ENCODE data around the gene EML3. TPM values are rescaled to one million over a fixed set of nuclear protein-coding genes. Genes with fewer than 3 reads are reported as not detected.
A peak's percentile ranks its signal among the peaks of the same experiment; 100 is the strongest.
"Not testable (repeated sequence)": the region's sequence is repeated elsewhere in the genome, so short reads cannot be mapped to it uniquely, and the experiment has no call there.

EML3 gene, protein sequence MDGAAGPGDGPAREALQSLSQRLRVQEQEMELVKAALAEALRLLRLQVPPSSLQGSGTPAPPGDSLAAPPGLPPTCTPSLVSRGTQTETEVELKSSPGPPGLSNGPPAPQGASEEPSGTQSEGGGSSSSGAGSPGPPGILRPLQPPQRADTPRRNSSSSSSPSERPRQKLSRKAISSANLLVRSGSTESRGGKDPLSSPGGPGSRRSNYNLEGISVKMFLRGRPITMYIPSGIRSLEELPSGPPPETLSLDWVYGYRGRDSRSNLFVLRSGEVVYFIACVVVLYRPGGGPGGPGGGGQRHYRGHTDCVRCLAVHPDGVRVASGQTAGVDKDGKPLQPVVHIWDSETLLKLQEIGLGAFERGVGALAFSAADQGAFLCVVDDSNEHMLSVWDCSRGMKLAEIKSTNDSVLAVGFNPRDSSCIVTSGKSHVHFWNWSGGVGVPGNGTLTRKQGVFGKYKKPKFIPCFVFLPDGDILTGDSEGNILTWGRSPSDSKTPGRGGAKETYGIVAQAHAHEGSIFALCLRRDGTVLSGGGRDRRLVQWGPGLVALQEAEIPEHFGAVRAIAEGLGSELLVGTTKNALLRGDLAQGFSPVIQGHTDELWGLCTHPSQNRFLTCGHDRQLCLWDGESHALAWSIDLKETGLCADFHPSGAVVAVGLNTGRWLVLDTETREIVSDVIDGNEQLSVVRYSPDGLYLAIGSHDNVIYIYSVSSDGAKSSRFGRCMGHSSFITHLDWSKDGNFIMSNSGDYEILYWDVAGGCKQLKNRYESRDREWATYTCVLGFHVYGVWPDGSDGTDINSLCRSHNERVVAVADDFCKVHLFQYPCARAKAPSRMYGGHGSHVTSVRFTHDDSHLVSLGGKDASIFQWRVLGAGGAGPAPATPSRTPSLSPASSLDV
- total RNA-seq (100 to 1,000 TPM; 169 to 174 TPM), total RNA-seq (140 to 268 reads per million in 2 donors)

DNA sequence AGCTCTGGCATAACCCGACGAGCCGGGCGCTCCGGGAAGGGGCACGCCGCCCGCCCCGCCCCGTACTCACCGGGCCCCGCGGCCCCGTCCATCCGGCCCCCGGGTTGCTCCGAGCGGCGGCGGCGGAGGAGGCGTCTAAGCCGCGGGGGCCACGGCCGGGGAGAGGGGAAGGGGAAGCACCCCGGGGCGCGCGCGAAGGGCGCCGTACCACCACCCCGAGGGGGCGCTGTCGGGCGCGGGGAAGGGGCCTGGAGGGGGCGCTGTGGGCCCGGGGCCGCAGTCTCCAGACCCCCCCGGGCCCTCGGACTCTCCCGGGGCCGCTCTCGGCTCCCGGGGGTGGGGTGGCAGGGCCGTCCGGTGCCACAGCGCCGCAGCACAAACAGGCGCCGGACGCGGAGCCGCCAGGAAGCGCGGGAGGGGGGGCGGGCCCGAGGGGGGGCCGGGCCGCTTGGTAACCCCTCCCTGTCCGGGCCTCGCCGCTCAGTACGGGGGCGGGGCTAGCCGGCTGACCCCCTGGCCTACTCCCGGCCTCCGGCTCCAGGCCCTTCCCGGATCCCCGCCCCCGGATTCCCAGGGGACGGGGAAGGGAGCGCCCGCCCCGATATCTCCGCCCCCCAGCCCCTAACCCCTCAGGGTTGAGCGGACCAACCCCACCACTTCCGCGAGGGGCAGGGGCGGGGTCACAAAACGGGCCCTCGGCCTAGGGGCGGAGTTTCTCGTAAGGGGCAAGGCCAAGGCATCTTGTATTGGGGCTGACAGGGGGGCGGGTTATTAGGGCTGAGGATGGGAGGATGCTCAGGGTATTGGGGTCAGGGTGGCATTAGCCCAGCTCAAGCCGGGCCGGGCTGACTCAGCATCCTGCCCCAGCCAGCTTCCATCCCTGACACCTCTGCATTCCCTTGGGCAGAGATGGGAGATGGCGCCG, at the start of gene EML3, which contains the start of gene ROM1:
TSS of gene EML3 (minus strand) at position 410 of the 925 bp plus-strand sequence. CDS start at position 92, 318 bp downstream.
TSS of gene ROM1 (plus strand) at position 892 of the 925 bp plus-strand sequence. CDS start at position 917, 25 bp downstream.
- no peaks in the 10 kb centered on the region for H3K36me3 Mint-ChIP-seq (ENCODE audit: low read depth)

DNA sequence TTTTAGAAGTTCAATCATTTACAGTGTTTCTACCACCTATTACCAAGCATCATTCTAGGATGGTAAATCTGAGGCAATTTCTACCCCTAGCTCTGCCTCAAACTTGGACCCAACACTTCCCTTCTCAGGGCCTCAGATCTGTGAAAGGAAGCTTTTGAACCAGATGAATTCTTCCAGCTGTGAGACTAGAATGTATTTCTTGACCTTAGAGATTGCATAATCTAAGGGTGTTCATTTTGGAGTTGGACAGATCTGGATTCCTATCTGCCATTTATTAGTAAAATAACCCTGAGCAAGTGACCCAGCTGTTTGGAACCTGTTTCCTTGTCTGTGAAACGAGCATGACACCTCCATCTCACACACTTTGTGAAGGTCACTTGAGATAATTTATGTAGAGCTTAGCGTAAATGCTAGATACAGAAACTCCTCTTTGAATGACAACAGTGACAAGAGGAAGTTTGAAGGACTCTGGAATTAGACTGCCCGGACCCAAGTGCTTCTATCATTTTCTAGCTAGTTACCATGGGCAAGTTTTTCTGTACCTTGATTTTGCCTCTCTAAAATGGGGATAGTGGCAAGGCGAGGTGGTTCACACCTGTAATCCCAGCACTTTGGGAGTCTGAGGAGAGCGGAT, 44.3 kb upstream of the EML3 start:
- ATAC-seq (no peak), DNase-seq (no peak)
- H3K4me1 Mint-ChIP-seq: peaks cover 8% of the 10 kb centered on the region
- H3K27me3 Mint-ChIP-seq: no peaks in the 10 kb centered on the region
- H3K9me3 ChIP-seq (ENCODE audit: control insufficient read depth, low read length, poor library complexity, severe bottlenecking): no peaks in the 10 kb centered on the region
- H3K36me3 Mint-ChIP-seq (ENCODE audit: low read depth): no peaks in the 10 kb centered on the region
- H3K4me3 Mint-ChIP-seq: no peak overlapping the region
- no peak overlapping the region for H3K27ac Mint-ChIP-seq

More for the DNA sequence above, at the start of gene EML3, which contains the start of gene ROM1:
- no peaks in the 10 kb centered on the region for H3K9me3 ChIP-seq (ENCODE audit: control insufficient read depth, low read length, poor library complexity, severe bottlenecking)
- Mint-ChIP-seq H3K27ac (peak within 1 kb of the TSS; percentile 99), H3K4me3 (peak within 1 kb of the TSS; percentile 100), H3K27me3 (no peaks in the 10 kb centered on the region), H3K4me1 (peaks cover 38% of the 10 kb centered on the region)
- peak; percentile 79 to 89 (median 82) for DNase-seq
- peak; percentile 82 for ATAC-seq

- no peaks in the 10 kb centered on the region for H3K36me3 Mint-ChIP-seq (ENCODE audit: low read depth)
- no peaks in the 10 kb centered on the region for H3K9me3 ChIP-seq (ENCODE audit: control insufficient read depth, low read length, poor library complexity, severe bottlenecking)
- peaks cover 11% of the 10 kb centered on the region for H3K4me1 Mint-ChIP-seq
- H3K4me3 Mint-ChIP-seq: peak overlapping the region; percentile 62
- H3K27ac Mint-ChIP-seq: peak overlapping the region; percentile 95
- no peak for DNase-seq
- no peak for ATAC-seq
- no peaks in the 10 kb centered on the region for H3K27me3 Mint-ChIP-seq
Measured at GRCh38 chr11:62654297-62654696, 41.7 kb upstream of the EML3 start.

DNA sequence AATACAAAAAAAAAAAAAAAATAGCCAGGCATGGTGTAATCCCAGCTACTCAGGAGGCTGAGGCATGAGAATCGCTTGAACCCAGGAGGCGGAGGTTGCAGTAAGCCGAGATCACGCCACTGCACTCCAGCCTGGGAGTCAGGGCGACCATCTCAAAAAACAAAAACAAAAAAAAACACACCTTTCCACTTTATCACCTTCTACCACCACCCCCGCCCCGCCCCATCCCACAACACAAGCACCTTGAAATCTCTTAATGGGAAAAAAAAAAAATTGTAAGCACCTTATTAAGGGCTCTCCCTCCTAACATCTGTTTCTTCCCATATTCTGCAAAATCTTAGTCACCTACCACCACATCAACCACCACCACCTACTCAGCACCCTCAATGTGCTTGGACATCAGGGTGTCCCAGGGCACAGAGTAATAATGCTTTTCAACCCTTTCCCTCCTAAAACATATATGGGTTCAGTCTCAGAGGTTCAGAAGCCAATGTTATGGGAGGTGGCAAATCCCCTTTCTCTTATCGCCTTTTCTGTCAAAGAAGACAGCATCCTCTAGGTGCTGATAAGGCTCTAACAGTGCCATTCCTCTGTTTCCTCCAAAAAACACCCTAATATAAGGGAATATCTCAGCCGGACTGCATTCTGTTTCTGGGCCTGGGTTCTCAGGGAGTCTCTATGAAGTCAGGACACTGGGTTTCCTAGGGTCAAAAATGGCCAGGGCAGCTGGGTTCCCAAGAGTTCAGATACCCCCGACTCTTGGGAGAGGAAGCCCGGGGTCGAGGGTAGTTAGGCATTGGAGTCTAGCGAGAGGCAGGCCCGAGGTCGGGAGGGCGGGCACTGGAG, 39.8 kb upstream of the EML3 start:
- DNase-seq: peak in 1 of 3 donors; percentile 74
- ATAC-seq: peak; percentile 11
- H3K4me3 Mint-ChIP-seq: peak overlapping the region; percentile 88
- H3K27ac Mint-ChIP-seq: peak overlapping the region; percentile 95
- H3K4me1 Mint-ChIP-seq: peaks cover 11% of the 10 kb centered on the region
- no peaks in the 10 kb centered on the region for H3K27me3 Mint-ChIP-seq
- H3K9me3 ChIP-seq (ENCODE audit: control insufficient read depth, low read length, poor library complexity, severe bottlenecking): no peaks in the 10 kb centered on the region
- H3K36me3 Mint-ChIP-seq (ENCODE audit: low read depth): no peaks in the 10 kb centered on the region

DNA sequence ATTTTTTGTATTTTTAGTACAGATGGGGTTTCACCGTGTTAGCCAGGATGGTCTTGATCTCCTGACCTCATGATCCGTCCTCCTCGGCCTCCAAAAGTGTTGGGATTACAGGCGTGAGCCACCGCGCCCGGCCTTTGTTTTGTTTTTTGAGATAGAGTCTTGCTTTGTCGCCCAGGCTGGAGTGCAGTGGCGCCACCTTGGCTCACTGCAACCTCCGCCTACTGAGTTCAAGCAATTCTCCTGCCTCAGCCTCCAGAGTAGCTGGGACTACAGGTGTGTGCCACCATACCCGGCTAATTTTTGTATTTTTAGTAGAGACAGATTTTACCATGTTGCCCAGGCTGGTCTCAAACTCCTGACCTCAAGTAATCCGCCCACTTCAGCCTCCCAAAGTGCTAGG, 37.7 kb upstream of the EML3 start:
- H3K4me3 Mint-ChIP-seq; ATAC-seq; H3K36me3 Mint-ChIP-seq (ENCODE audit: low read depth); H3K9me3 ChIP-seq (ENCODE audit: control insufficient read depth, low read length, poor library complexity, severe bottlenecking); H3K27me3 Mint-ChIP-seq; DNase-seq: not testable (repeated sequence)
- peaks cover 21% of the 10 kb centered on the region for H3K4me1 Mint-ChIP-seq
- peak overlapping the region; percentile 4 for H3K27ac Mint-ChIP-seq

GRCh38 chr11:62649486-62649885, 36.9 kb upstream of the EML3 start:
- no peak for DNase-seq
- H3K4me1 Mint-ChIP-seq: peaks cover 24% of the 10 kb centered on the region
- H3K27me3 Mint-ChIP-seq: no peaks in the 10 kb centered on the region
- H3K36me3 Mint-ChIP-seq (ENCODE audit: low read depth): no peaks in the 10 kb centered on the region
- H3K4me3 Mint-ChIP-seq: no peak overlapping the region
- no peak for ATAC-seq
- no peak overlapping the region for H3K27ac Mint-ChIP-seq
- H3K9me3 ChIP-seq (ENCODE audit: control insufficient read depth, low read length, poor library complexity, severe bottlenecking): no peaks in the 10 kb centered on the region

- H3K4me3 Mint-ChIP-seq: no peak overlapping the region
- no peaks in the 10 kb centered on the region for H3K9me3 ChIP-seq (ENCODE audit: control insufficient read depth, low read length, poor library complexity, severe bottlenecking)
- DNase-seq (no peak), ATAC-seq (no peak)
- H3K27ac Mint-ChIP-seq: no peak overlapping the region
- H3K4me1 Mint-ChIP-seq: peaks cover 24% of the 10 kb centered on the region
- H3K36me3 Mint-ChIP-seq (ENCODE audit: low read depth): no peaks in the 10 kb centered on the region
- no peaks in the 10 kb centered on the region for H3K27me3 Mint-ChIP-seq
Measured at GRCh38 chr11:62648967-62649364, 36.4 kb upstream of the EML3 start.

DNA sequence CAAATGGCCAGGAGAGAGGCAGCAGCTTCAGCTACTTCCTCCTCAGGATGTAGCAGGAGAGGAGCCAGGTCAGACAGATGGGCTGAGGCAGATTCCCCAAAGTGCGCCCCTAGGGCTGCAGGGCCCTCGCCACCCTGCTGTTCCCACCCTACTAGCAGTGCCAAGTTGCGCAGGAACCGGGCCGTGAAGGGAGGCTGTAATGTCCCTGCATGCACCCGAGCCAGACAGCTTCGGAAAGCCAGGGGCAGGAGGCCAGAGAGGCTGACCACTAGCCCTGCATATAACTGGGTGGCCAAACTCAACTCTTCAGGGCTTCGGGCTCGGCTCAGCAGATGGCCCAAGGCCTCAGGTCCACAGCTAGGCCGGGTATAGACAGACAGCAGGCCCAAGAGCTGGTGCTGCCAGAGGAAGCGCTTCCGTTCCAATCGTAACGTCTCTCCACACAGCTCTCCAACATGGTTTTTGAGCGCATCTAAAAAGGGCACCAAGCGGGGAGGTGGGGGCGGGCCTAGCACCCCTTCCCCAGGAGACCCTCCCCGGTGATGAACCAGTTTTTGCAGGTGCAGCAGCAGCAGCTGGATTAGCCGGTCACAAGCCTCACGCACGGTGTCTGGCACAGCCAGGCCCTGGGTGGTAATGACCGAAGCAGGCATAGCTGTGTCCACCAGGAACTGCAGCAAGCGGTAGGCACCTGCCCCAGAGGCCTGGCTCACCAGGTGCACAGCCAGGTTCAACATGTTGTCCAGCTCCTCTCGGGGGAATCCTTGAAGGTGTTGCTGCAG, 35.8 kb upstream of the EML3 start:
- peaks cover 22% of the 10 kb centered on the region for H3K4me1 Mint-ChIP-seq
- no peak overlapping the region for H3K4me3 Mint-ChIP-seq
- H3K27ac Mint-ChIP-seq: no peak overlapping the region
- no peaks in the 10 kb centered on the region for H3K27me3 Mint-ChIP-seq
- ATAC-seq (no peak), DNase-seq (no peak)
- no peaks in the 10 kb centered on the region for H3K9me3 ChIP-seq (ENCODE audit: control insufficient read depth, low read length, poor library complexity, severe bottlenecking)
- H3K36me3 Mint-ChIP-seq (ENCODE audit: low read depth): no peaks in the 10 kb centered on the region

DNA sequence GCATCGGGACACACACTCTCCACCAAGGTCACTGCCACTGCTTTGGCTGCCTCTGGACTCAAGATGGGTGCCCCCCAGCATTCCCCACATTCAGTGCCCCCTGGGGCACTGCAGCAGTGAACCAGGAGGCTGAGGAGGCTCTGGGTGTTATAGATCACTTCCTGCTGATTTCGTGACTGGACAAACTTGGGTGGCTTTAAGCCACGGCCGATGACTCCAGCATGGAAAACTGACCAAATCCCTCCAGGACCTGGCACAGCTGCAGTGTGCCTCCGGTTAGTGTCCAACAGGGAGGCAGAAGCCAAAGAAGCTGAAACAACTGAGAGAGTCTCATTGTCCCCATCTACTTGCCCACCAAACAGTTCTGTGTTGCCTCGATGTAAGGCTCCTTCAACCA, 35.0 kb upstream of the EML3 start:
- H3K36me3 Mint-ChIP-seq (ENCODE audit: low read depth): no peaks in the 10 kb centered on the region
- no peak for ATAC-seq
- no peak overlapping the region for H3K4me3 Mint-ChIP-seq
- DNase-seq: no peak
- no peaks in the 10 kb centered on the region for H3K9me3 ChIP-seq (ENCODE audit: control insufficient read depth, low read length, poor library complexity, severe bottlenecking)
- no peak overlapping the region for H3K27ac Mint-ChIP-seq
- no peaks in the 10 kb centered on the region for H3K27me3 Mint-ChIP-seq
- H3K4me1 Mint-ChIP-seq: peaks cover 21% of the 10 kb centered on the region

GRCh38 chr11:62646825-62647608, 34.4 kb upstream of the EML3 start:
- DNase-seq (no peak), ATAC-seq (no peak)
- H3K4me3 Mint-ChIP-seq: peak overlapping the region; percentile 98
- peaks cover 16% of the 10 kb centered on the region for H3K4me1 Mint-ChIP-seq
- peak overlapping the region; percentile 96 for H3K27ac Mint-ChIP-seq
- no peaks in the 10 kb centered on the region for H3K36me3 Mint-ChIP-seq (ENCODE audit: low read depth)
- H3K9me3 ChIP-seq (ENCODE audit: control insufficient read depth, low read length, poor library complexity, severe bottlenecking): no peaks in the 10 kb centered on the region
- no peaks in the 10 kb centered on the region for H3K27me3 Mint-ChIP-seq

All from T-helper 17 cell (primary cell).